Activated T-cell treated with anti-CD3 and anti-CD28 coated beads, Interleukin-2, amount 50 U/mL, for 1 hour (primary cell): ENCODE results near the gene EFHD2.
"Not testable (repeated sequence)": the region's sequence is repeated elsewhere in the genome, so short reads cannot be mapped to it uniquely, and the experiment has no call there.

ENCODE experiments used
- DNase-seq: peaks from one replicate; pipeline ENCODE4 v3.0.0-alpha.2; 2020

The EFHD2 gene

GRCh38 chr1:15456313-15456954 lies 46.7 kb downstream of the EFHD2 start, which contains the start of gene CELA2A:
CELA2A (plus strand) TSS chr1:15456732; CDS start chr1:15456754, 22 bp downstream.
- no peak for DNase-seq

GRCh38 chr1:15457585-15457984 lies 47.9 kb downstream of the EFHD2 start:
- no peak for DNase-seq

- not testable (repeated sequence) for DNase-seq
Observed at GRCh38 chr1:15458388-15458787, 48.7 kb downstream of the EFHD2 start.

- no peak for DNase-seq
Observed at GRCh38 chr1:15459771-15460707, 50.4 kb downstream of the EFHD2 start.

GRCh38 chr1:15460708-15461095 lies 51.0 kb downstream of the EFHD2 start:
- no peak for DNase-seq

GRCh38 chr1:15463064-15463800 lies 53.5 kb downstream of the EFHD2 start:
- not testable (repeated sequence) for DNase-seq

GRCh38 chr1:15463926-15464322 lies 54.2 kb downstream of the EFHD2 start:
- not testable (repeated sequence) for DNase-seq

- no peak for DNase-seq
Observed at GRCh38 chr1:15465674-15466073, 56.0 kb downstream of the EFHD2 start.

- DNase-seq, result not testable (repeated sequence)
Observed at GRCh38 chr1:15466955-15467625, 57.4 kb downstream of the EFHD2 start.

GRCh38 chr1:15468145-15468544 lies 58.5 kb downstream of the EFHD2 start:
- no peak for DNase-seq

- DNase-seq, result no peak
Observed at GRCh38 chr1:15469361-15469760, 59.7 kb downstream of the EFHD2 start.

GRCh38 chr1:15469821-15470448 lies 60.2 kb downstream of the EFHD2 start:
- DNase-seq, result not testable (repeated sequence)

- DNase-seq, result not testable (repeated sequence)
Observed at GRCh38 chr1:15471067-15471466, 61.4 kb downstream of the EFHD2 start.

- DNase-seq, result not testable (repeated sequence)
Observed at GRCh38 chr1:15471723-15472122, 62.0 kb downstream of the EFHD2 start.

- no peak for DNase-seq
Observed at GRCh38 chr1:15472587-15472986, 62.9 kb downstream of the EFHD2 start.

GRCh38 chr1:15475752-15476314 lies 66.1 kb downstream of the EFHD2 start, which contains the start of gene CELA2B:
CELA2B (plus strand) TSS chr1:15476104; CDS start chr1:15476126, 22 bp downstream.
- no peak for DNase-seq

GRCh38 chr1:15476927-15477326 lies 67.2 kb downstream of the EFHD2 start:
- DNase-seq, result no peak

- no peak for DNase-seq
Observed at GRCh38 chr1:15477646-15478212, 68.0 kb downstream of the EFHD2 start.
